Neural progenitor cell (in vitro differentiated cells): ENCODE results near the gene RASGRF2.

Experiments used
- CTCF ChIP-seq: fragments of 200-600 bp; sonication (generic); IDR thresholded peaks from 2 replicates; pipeline ENCODE4 v1.5.1; 2017; ENCODE audit warnings: antibody characterized with exemption, mild to moderate bottlenecking
- EZH2 ChIP-seq: fragments of 200-600 bp; sonication (generic); IDR thresholded peaks from 2 replicates; pipeline ENCODE4 v1.6.1; 2017; ENCODE audit warnings: antibody characterized with exemption, mild to moderate bottlenecking, moderate library complexity
- EZH2phosphoT487 ChIP-seq: fragments of 200-600 bp; sonication (generic); IDR thresholded peaks from 2 replicates; pipeline ENCODE4 v1.6.1; 2017; ENCODE audit warnings: antibody characterized with exemption

GRCh38 chr5:80998590-80998979, 38.4 kb downstream of the RASGRF2 start:
- TF ChIP-seq EZH2 (no peak), CTCF (no peak), EZH2phosphoT487 (no peak)
